NCI-H446 (cell line): Measurements from ENCODE around the gene WDFY2.

Experiments used
- DNase-seq, 2 experiments: peaks; one replicate each; lab custom pipeline; 2025; lab: John Stamatoyannopoulos, UW

Gene WDFY2

GRCh38 chr13:51771418-51772104 lies 187.3 kb downstream of the WDFY2 start:
- no peak for DNase-seq

- no peak for DNase-seq
Observed at GRCh38 chr13:51772105-51772455, 187.8 kb downstream of the WDFY2 start.

- DNase-seq, result no peak
Observed at GRCh38 chr13:51772781-51773180, 188.5 kb downstream of the WDFY2 start.

- no peak for DNase-seq
Observed at GRCh38 chr13:51773515-51773914, 189.3 kb downstream of the WDFY2 start.

GRCh38 chr13:51776179-51776578 lies 191.9 kb downstream of the WDFY2 start:
- DNase-seq, result no peak

GRCh38 chr13:51777921-51778320 lies 193.7 kb downstream of the WDFY2 start:
- no peak for DNase-seq

GRCh38 chr13:51778392-51778791 lies 194.1 kb downstream of the WDFY2 start:
- peak in 1 of 2 experiments; percentile 22 for DNase-seq

GRCh38 chr13:51780099-51780498 lies 195.8 kb downstream of the WDFY2 start:
- DNase-seq, result no peak

- no peak for DNase-seq
Observed at GRCh38 chr13:51781246-51782022, 197.2 kb downstream of the WDFY2 start.

GRCh38 chr13:51782026-51782710 lies 197.9 kb downstream of the WDFY2 start:
- no peak for DNase-seq

GRCh38 chr13:51783428-51784094 lies 199.3 kb downstream of the WDFY2 start:
- DNase-seq, result no peak

- DNase-seq, result no peak
Observed at GRCh38 chr13:51784097-51784496, 199.8 kb downstream of the WDFY2 start.

GRCh38 chr13:51785712-51786424 lies 201.6 kb downstream of the WDFY2 start:
- peak; percentile 23 to 83 for DNase-seq

GRCh38 chr13:51786425-51787265 lies 202.4 kb downstream of the WDFY2 start:
- DNase-seq, result no peak

GRCh38 chr13:51793570-51794271 lies 209.5 kb downstream of the WDFY2 start:
- no peak for DNase-seq

- no peak for DNase-seq
Observed at GRCh38 chr13:51794964-51795363, 210.7 kb downstream of the WDFY2 start.

- no peak for DNase-seq
Observed at GRCh38 chr13:51795419-51795818, 211.2 kb downstream of the WDFY2 start.

GRCh38 chr13:51796546-51796945 lies 212.3 kb downstream of the WDFY2 start:
- DNase-seq, result no peak

- peak in 1 of 2 experiments; percentile 42 for DNase-seq
Observed at GRCh38 chr13:51797664-51798488, 213.6 kb downstream of the WDFY2 start.
